LNCaP clone FGC (cell line): ENCODE data around the gene GPR37.

ENCODE experiments used
- DNase-seq: peaks from one replicate; pipeline ENCODE4 v3.0.0-alpha.2; 2011; ENCODE audit warnings: low read depth
- H3K4me3 ChIP-seq: 2 replicates; pipeline ENCODE4 v1.5.1; 2011; ENCODE audit warnings: mild to moderate bottlenecking, low read depth, low read length, control low read depth
- TF ChIP-seq, protein P1 (sequence below): IDR thresholded peaks from 2 replicates; pipeline ENCODE4 v1.5.1; 2012; ENCODE audit warnings: mild to moderate bottlenecking; ENCODE audit not compliant: control insufficient read depth, insufficient read depth; ENCODE audit errors: extremely low read depth

GPR37 gene

DNA sequence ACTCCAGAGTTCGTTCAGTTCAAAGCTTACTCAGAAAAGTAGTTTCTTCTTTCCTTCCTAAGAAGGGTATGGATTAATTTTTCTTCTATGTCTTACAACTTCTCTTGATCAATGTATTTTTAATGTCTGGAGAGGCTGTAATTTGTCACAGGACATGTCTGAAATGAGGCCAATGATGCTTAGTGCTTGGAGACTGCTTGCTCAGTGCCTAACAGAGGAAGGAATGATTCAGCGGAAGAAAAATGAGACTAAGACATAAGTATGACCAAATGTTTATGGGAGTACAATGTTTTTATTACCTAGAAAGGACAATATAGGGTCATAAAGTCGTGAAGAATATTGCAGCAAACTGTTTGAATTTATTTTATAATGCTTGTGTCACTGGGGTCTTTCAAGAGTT is 43.3 kb downstream of the GPR37 start:
- no peak for DNase-seq
- TF ChIP-seq, protein P1, sequence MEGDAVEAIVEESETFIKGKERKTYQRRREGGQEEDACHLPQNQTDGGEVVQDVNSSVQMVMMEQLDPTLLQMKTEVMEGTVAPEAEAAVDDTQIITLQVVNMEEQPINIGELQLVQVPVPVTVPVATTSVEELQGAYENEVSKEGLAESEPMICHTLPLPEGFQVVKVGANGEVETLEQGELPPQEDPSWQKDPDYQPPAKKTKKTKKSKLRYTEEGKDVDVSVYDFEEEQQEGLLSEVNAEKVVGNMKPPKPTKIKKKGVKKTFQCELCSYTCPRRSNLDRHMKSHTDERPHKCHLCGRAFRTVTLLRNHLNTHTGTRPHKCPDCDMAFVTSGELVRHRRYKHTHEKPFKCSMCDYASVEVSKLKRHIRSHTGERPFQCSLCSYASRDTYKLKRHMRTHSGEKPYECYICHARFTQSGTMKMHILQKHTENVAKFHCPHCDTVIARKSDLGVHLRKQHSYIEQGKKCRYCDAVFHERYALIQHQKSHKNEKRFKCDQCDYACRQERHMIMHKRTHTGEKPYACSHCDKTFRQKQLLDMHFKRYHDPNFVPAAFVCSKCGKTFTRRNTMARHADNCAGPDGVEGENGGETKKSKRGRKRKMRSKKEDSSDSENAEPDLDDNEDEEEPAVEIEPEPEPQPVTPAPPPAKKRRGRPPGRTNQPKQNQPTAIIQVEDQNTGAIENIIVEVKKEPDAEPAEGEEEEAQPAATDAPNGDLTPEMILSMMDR = no peak
- H3K4me3 ChIP-seq = no peak overlapping the region

DNA sequence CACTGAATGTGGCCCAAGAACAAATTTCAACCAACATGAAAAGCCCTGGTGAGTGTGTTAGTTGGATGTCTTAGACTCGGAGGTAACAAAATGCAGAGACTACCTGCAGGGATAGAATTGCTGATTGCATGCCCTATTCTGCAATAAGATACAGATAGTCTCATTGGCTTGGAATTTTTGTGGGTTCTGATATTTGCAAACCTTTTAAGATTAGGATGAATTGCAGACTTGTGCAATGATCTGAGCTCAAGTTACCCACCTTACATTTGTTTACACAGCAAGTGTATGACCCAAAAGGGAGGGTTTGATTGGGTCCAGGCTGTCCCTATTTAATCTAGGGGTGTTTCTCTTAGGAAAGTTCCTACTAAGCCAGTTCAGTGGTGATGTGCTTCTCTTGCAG is 45.4 kb downstream of the GPR37 start:
- no peak overlapping the region for H3K4me3 ChIP-seq
- TF ChIP-seq, protein P1 = no peak
- no peak for DNase-seq

DNA sequence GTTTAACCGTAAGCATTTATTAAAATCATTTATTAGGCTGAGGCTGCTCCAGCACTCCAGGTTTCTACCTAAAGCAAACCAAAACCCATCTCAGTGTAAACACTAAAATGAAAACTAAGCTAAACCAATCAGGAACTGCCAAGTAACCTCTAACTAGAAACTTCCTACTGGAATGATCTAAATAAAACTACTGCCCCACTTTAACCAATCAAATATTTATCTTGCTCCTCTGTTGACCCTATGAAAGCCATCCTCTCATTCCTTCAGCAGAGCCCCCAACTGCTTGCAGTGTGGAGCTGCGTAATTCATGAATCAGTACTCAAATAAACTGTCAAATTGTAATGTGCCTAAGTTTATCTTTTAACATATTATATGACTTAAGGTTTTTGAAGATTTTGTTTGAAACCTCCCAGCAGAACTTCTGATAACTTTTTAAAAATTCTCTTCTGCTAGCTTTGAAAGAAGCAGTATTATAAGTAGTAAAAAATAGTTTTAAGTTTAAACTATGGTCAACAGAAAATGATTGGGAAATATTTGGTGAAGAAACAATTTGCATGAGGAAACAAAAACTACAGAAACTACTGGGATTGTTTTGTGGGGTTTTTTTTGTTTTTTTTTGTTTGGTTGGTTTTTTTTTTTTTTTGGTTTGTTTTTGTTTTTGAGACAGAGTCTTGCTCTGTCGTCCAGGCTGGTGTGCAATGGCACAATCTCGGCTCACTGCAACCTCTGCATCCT is 47.4 kb downstream of the GPR37 start:
- TF ChIP-seq, protein P1 = no peak
- H3K4me3 ChIP-seq = no peak overlapping the region
- DNase-seq = no peak

DNA sequence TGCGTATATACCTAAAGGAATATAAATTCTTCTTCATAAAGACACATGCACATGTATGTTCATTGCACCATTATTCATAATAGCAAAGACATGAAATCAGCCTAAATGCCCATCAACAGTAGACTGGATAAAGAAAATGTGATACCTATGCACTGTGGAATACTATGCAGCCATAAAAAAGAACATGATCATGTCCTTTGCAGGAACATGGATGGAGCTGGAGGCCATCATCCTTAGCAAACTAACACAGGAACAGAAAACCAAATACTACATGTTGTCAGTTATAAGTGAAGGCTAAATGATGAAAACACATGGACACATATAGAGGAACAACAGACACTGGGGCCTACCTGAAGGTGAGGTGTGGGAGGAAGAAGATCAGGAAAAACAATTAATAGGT is 48.7 kb downstream of the GPR37 start:
- no peak for DNase-seq
- TF ChIP-seq, protein P1 = no peak
- no peak overlapping the region for H3K4me3 ChIP-seq

DNA sequence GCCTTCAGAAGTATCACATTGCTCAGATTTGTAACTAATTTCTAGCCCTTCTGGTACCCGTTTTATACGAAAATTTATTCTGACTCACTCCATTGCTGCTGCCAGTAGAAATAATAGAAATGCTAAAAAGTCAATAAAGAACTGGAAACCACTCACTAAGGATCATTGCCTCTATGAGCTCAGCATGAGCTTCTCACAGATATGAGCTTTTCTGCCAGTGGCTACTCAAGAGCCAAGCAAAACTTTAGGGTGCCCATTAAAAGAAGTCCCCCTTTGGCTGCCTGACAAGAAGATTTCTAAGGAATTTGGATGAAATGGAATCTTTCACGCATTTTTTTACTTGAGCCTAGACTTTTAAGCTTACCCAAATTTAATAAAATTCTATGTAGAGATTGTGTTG is 52.5 kb downstream of the GPR37 start:
- no peak overlapping the region for H3K4me3 ChIP-seq
- no peak for DNase-seq
- TF ChIP-seq, protein P1 = no peak

DNA sequence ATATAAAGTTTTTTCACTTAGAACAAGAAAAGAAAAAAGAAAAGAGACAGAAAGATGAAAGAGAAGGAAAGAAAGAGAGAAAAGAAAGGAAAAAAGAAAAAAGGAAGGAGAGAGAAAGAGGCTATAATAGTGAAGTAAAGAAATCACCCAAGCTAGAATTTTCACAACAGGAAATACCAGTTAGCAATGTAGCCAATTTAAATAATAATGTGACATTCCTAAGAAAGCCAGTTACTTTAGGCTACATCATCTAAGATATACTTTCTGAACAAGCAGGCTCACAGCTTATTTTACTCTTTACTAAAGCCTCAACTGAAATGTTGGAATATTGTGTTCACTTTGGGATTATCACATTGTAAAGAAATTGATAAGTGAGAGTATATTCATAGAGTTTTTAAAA is 53.6 kb downstream of the GPR37 start:
- H3K4me3 ChIP-seq = no peak overlapping the region
- TF ChIP-seq, protein P1 = no peak
- no peak for DNase-seq

- TF ChIP-seq, protein P1 = no peak
- no peak for DNase-seq
Measured at GRCh38 chr7:124702385-124702784, 63.2 kb downstream of the GPR37 start.

More at GRCh38 chr7:124702385-124702784, 63.2 kb downstream of the GPR37 start:
- H3K4me3 ChIP-seq = no peak overlapping the region
